Measurements from ENCODE around the gene PARD3. TPM values are rescaled to one million over a fixed set of nuclear protein-coding genes. Genes with fewer than 3 reads are reported as not detected.

Gene PARD3
- total RNA-seq, 1 experiment from 2014 or later, result 46.3 TPM

DNA sequence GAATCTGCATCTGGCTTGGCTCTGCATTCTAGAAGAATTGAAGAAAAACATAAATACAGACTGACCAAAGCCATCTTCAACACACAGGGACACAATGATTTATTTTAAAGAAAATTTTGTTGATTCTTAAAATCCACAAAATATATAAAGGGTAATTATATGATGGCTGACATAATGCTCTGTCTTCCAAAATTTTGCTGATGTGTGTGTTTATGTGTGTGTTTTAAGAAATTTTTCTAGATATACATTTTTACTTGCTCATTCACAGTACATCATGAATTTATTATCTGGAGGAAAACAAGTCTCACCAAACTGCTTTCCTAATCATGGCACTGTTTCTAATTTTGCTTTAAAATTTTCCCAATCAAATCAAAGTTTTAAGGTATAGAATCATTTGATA is 442.6 kb downstream of the PARD3 start:
- H3K79me2 ChIP-seq (ENCODE audit: insufficient read depth, low read length), result no peaks in the 10 kb centered on the region
- H3K4me2 ChIP-seq (ENCODE audit: low read length), result no peak overlapping the region
- no peak for ATAC-seq
- TF ChIP-seq ZFX (IDR thresholded peaks at IDR 0.05) (no peak), TCF7L2 (IDR thresholded peaks at IDR 0.05; ENCODE audit: borderline replicate concordance, extremely low read depth, insufficient read depth, insufficient read length) (no peak), POLR2AphosphoS5 (IDR thresholded peaks at IDR 0.05; ENCODE audit: low read depth, low read length) (no peak), SRF (IDR thresholded peaks at IDR 0.05; ENCODE audit: low read depth) (no peak), YY1 (IDR thresholded peaks at IDR 0.05; ENCODE audit: extremely low read depth, insufficient replicate concordance, low read depth, low read length) (no peak), ZBTB33 (IDR thresholded peaks at IDR 0.05; ENCODE audit: extremely low read depth, insufficient replicate concordance, low read length) (no peak), RAD21 (IDR thresholded peaks at IDR 0.05; ENCODE audit: low read depth) (no peak), EZH2phosphoT487 (IDR thresholded peaks at IDR 0.05; ENCODE audit: borderline replicate concordance) (no peak), CBX3 (IDR thresholded peaks at IDR 0.05; ENCODE audit: low read depth) (no peak), POLR2A (IDR thresholded peaks at IDR 0.05; ENCODE audit: borderline replicate concordance, extremely low read depth, insufficient read depth, insufficient read length) (no peak), REST (IDR thresholded peaks at IDR 0.05; ENCODE audit: low read depth) (no peak), SIN3A (IDR thresholded peaks at IDR 0.05; ENCODE audit: low read depth) (no peak), CEBPB (IDR thresholded peaks at IDR 0.05; ENCODE audit: low read depth) (no peak), JUND (IDR thresholded peaks at IDR 0.05) (no peak), EZH2 (IDR thresholded peaks at IDR 0.05) (no peak), ZNF274 (IDR thresholded peaks at IDR 0.05; ENCODE audit: low read depth, low read length) (no peak)
- TF ChIP-seq, protein P1, sequence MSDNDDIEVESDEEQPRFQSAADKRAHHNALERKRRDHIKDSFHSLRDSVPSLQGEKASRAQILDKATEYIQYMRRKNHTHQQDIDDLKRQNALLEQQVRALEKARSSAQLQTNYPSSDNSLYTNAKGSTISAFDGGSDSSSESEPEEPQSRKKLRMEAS (IDR thresholded peaks at IDR 0.05), result no peak
- TF ChIP-seq, protein P2, sequence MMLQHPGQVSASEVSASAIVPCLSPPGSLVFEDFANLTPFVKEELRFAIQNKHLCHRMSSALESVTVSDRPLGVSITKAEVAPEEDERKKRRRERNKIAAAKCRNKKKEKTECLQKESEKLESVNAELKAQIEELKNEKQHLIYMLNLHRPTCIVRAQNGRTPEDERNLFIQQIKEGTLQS (IDR thresholded peaks at IDR 0.05), result no peak
- RAD21 ChIA-PET (ENCODE audit: low non-redundant PET in 1 of 2, low total read pairs in 2 of 2, uncharacterized antibody in 2 of 2, unreplicated experiment in 2 of 2), result no interaction called here
- H2AFZ ChIP-seq (ENCODE audit: low read depth, low read length, poor library complexity, severe bottlenecking), result no peak overlapping the region
- peaks cover 0 to 6% of the 10 kb centered on the region in 2 experiments; a peak in 1 of 4 replicates for H3K36me3 ChIP-seq (ENCODE audit: control insufficient read depth in 1 of 2, insufficient read depth in 2 of 2, low read length in 2 of 2)
- CTCF ChIA-PET, result no interaction called here
- H4K20me1 ChIP-seq (ENCODE audit: insufficient read depth), result no peaks in the 10 kb centered on the region
- no peaks in the 10 kb centered on the region for H3K27me3 ChIP-seq (ENCODE audit: insufficient read depth, low read length)
- no peak overlapping the region for H3K27ac ChIP-seq (ENCODE audit: low read depth, low read length)
- H3K9me2 ChIP-seq (ENCODE audit: insufficient read depth), result no peaks in the 10 kb centered on the region
- no peak overlapping the region for H3K9ac ChIP-seq (ENCODE audit: low read length)
- POLR2A ChIA-PET, result no interaction called here
- intact Hi-C loops (cut with micrococcal nuclease), result no loop called here
- DNase-seq (ENCODE audit: low read depth, low spot score), result no peak
- H3K4me1 ChIP-seq (ENCODE audit: control insufficient read depth in 1 of 2, insufficient read depth in 2 of 2, low read length in 2 of 2), result no peaks in the 10 kb centered on the region
- peaks cover 0 to 6% of the 10 kb centered on the region in 2 experiments; a peak in 1 of 4 replicates for H3K9me3 ChIP-seq (ENCODE audit: control insufficient read depth in 1 of 2, insufficient read depth in 1 of 2, low read depth in 1 of 2, low read length in 2 of 2)
- BruUV-seq (replicated peaks), result no TSS peak
- H3K4me3 ChIP-seq (replicated peaks in 1 of 2; ENCODE audit: low read depth in 1 of 2, low read length in 2 of 2), result no peak overlapping the region

Measured in HCT116 (cell line).